ENCODE results near the gene BTBD18.

The BTBD18 gene

GRCh38 chr11:57751676-57752253 lies at the start of gene BTBD18:
BTBD18 (minus strand) TSS chr11:57751819; CDS start chr11:57751188, 631 bp downstream.
- DNase-seq: no peak

- DNase-seq: no peak
These were observed 49.5 kb upstream of the BTBD18 start for GRCh38 chr11:57801183-57801485.

GRCh38 chr11:57800444-57801182 lies 49.0 kb upstream of the BTBD18 start:
- DNase-seq: peak; percentile 22 to 31

- DNase-seq: no peak
These were observed 47.4 kb upstream of the BTBD18 start for GRCh38 chr11:57798905-57799559.

GRCh38 chr11:57793351-57794115 lies 41.9 kb upstream of the BTBD18 start:
- DNase-seq: no peak

- DNase-seq: no peak
These were observed 41.3 kb upstream of the BTBD18 start for GRCh38 chr11:57792870-57793269.

- no peak for DNase-seq
These were observed 40.5 kb upstream of the BTBD18 start for GRCh38 chr11:57792060-57792541.

- no peak for DNase-seq
These were observed 39.9 kb upstream of the BTBD18 start for GRCh38 chr11:57791321-57792059.

GRCh38 chr11:57788703-57789088 lies 37.1 kb upstream of the BTBD18 start:
- no peak for DNase-seq

GRCh38 chr11:57787920-57788702 lies 36.5 kb upstream of the BTBD18 start:
- DNase-seq: no peak

GRCh38 chr11:57787006-57787604 lies 35.5 kb upstream of the BTBD18 start:
- no peak for DNase-seq

- DNase-seq: no peak
These were observed 34.8 kb upstream of the BTBD18 start for GRCh38 chr11:57786436-57786835.

- no peak for DNase-seq
These were observed 33.5 kb upstream of the BTBD18 start for GRCh38 chr11:57785072-57785471.

GRCh38 chr11:57781529-57781943 lies 29.9 kb upstream of the BTBD18 start:
- DNase-seq: no peak

- no peak for DNase-seq
These were observed 27.7 kb upstream of the BTBD18 start for GRCh38 chr11:57779276-57779675.

- no peak for DNase-seq
These were observed 26.9 kb upstream of the BTBD18 start for GRCh38 chr11:57778318-57779037.

- no peak for DNase-seq
These were observed 26.3 kb upstream of the BTBD18 start for GRCh38 chr11:57777969-57778317.

- no peak for DNase-seq
These were observed 25.1 kb upstream of the BTBD18 start for GRCh38 chr11:57776577-57777210.

GRCh38 chr11:57776031-57776521 lies 24.5 kb upstream of the BTBD18 start:
- no peak for DNase-seq

- no peak for DNase-seq
These were observed 23.9 kb upstream of the BTBD18 start for GRCh38 chr11:57775491-57775890.

Data from NCI-H187 (cell line).